ENCODE results near the gene ADAMTS7. TPM values are rescaled to one million over a fixed set of nuclear protein-coding genes. Genes with fewer than 3 reads are reported as not detected.

ADAMTS7 gene
- total and polyA plus RNA-seq, 2 donors (not counting 3 experiments of a cell fraction or from before 2014, with no cell fraction given) = 49.6 to 64.7 TPM

- POLR2A ChIA-PET = no interaction called here
- no peaks in the 10 kb centered on the region for H3K9me1 ChIP-seq (replicated peaks; ENCODE audit: control insufficient read depth, extremely low read depth, insufficient read depth, low read length)
- dilution Hi-C loops (cut with MboI; ENCODE audit: extremely low pct_ligation_motif_present, low sequenced_read_pairs) (no loop called here), intact Hi-C loops (cut with micrococcal nuclease) (loop anchor here (5.0 kb wide), 1 partner anchor 536 kb away; no protein-coding TSS in a partner anchor)
- H2AFZ ChIP-seq (ENCODE audit: low read depth, low read length) = no peak overlapping the region
- CTCF ChIA-PET = no interaction called here
- TF ChIP-seq POLR2AphosphoS5 (IDR thresholded peaks at IDR 0.05; ENCODE audit: insufficient read depth, low read depth, low read length) = no peak
- no peak for TF ChIP-seq JUN (IDR thresholded peaks at IDR 0.05; ENCODE audit: borderline replicate concordance, insufficient read depth, insufficient read length, low read depth)
- peak; percentile 9 for TF ChIP-seq FOS (IDR thresholded peaks at IDR 0.05; ENCODE audit: borderline replicate concordance, insufficient read depth, low read length)
- peaks cover 4 to 14% of the 10 kb centered on the region in 2 experiments for H3K27me3 ChIP-seq (ENCODE audit: control insufficient read depth in 2 of 2, insufficient read depth in 2 of 2, low read length in 2 of 2)
- no TSS peak for BruUV-seq (replicated peaks)
- H3K36me3 ChIP-seq (ENCODE audit: control insufficient read depth in 2 of 2, extremely low read depth in 1 of 2, insufficient read depth in 2 of 2, low read length in 2 of 2) = no peaks in the 10 kb centered on the region
- no peak overlapping the region for H3K4me3 ChIP-seq (replicated peaks in 1 of 3; ENCODE audit: insufficient read depth in 1 of 3, low read depth in 1 of 3, low read length in 3 of 3)
- no peak overlapping the region for H3K4me2 ChIP-seq (ENCODE audit: insufficient read depth, low read length)
- FAIRE-seq (no peak), DNase-seq (ENCODE audit: low read depth, low spot score) (no peak)
- no peak overlapping the region for H3K27ac ChIP-seq (ENCODE audit: insufficient read depth, low read depth, low read length)
- H4K20me1 ChIP-seq (replicated peaks; ENCODE audit: control insufficient read depth, extremely low read depth, insufficient read depth, low read length) = no peaks in the 10 kb centered on the region
- no peak overlapping the region for H3K9ac ChIP-seq (replicated peaks; ENCODE audit: extremely low read depth, insufficient read depth, low read length)
- H3K79me2 ChIP-seq (ENCODE audit: control insufficient read depth, insufficient read depth, low read length) = no peaks in the 10 kb centered on the region
- no peaks in the 10 kb centered on the region for H3K9me3 ChIP-seq (replicated peaks; ENCODE audit: control insufficient read depth, insufficient read depth, low read length)
- H3K4me1 ChIP-seq (ENCODE audit: control insufficient read depth, extremely low read depth, insufficient read depth, low read length) = no peaks in the 10 kb centered on the region
Measured at GRCh38 chr15:78715930-78716329, 95.3 kb downstream of the ADAMTS7 start.

- Histone ChIP-seq H3K9me1 (replicated peaks; ENCODE audit: control insufficient read depth, extremely low read depth, insufficient read depth, low read length) (no peaks in the 10 kb centered on the region), H3K9ac (replicated peaks; ENCODE audit: extremely low read depth, insufficient read depth, low read length) (no peak overlapping the region), H3K79me2 (ENCODE audit: control insufficient read depth, insufficient read depth, low read length) (no peaks in the 10 kb centered on the region), H4K20me1 (replicated peaks; ENCODE audit: control insufficient read depth, extremely low read depth, insufficient read depth, low read length) (no peaks in the 10 kb centered on the region), H3K36me3 (ENCODE audit: control insufficient read depth in 2 of 2, extremely low read depth in 1 of 2, insufficient read depth in 2 of 2, low read length in 2 of 2) (no peaks in the 10 kb centered on the region), H2AFZ (ENCODE audit: low read depth, low read length) (no peak overlapping the region), H3K27me3 (ENCODE audit: control insufficient read depth in 2 of 2, insufficient read depth in 2 of 2, low read length in 2 of 2) (peaks cover 4 to 14% of the 10 kb centered on the region in 2 experiments), H3K4me1 (ENCODE audit: control insufficient read depth, extremely low read depth, insufficient read depth, low read length) (no peaks in the 10 kb centered on the region), H3K4me3 (replicated peaks in 1 of 3; ENCODE audit: insufficient read depth in 1 of 3, low read depth in 1 of 3, low read length in 3 of 3) (no peak overlapping the region), H3K27ac (ENCODE audit: insufficient read depth, low read depth, low read length) (no peak overlapping the region), H3K9me3 (replicated peaks; ENCODE audit: control insufficient read depth, insufficient read depth, low read length) (no peaks in the 10 kb centered on the region), H3K4me2 (ENCODE audit: insufficient read depth, low read length) (no peak overlapping the region)
- CTCF ChIA-PET = no interaction called here
- FAIRE-seq (no peak), DNase-seq (ENCODE audit: low read depth, low spot score) (no peak)
- dilution Hi-C loops (cut with MboI; ENCODE audit: extremely low pct_ligation_motif_present, low sequenced_read_pairs) (no loop called here), intact Hi-C loops (cut with micrococcal nuclease) (loop anchor here (5.0 kb wide), 1 partner anchor 537 kb away; no protein-coding TSS in a partner anchor)
- no peak for TF ChIP-seq EZH2 (IDR thresholded peaks at IDR 0.05; ENCODE audit: borderline replicate concordance, low read depth, low read length, severe bottlenecking)
- TF ChIP-seq MYC (IDR thresholded peaks at IDR 0.05; ENCODE audit: low read depth, low read length) = no peak
- no peak for TF ChIP-seq MAX (IDR thresholded peaks at IDR 0.05; ENCODE audit: insufficient read depth, insufficient read length)
- no peak for TF ChIP-seq JUN (IDR thresholded peaks at IDR 0.05; ENCODE audit: borderline replicate concordance, insufficient read depth, insufficient read length, low read depth)
- no peak for TF ChIP-seq GATA2 (IDR thresholded peaks at IDR 0.05; ENCODE audit: insufficient read depth, insufficient read length, low read depth, low read length)
- TF ChIP-seq POLR2A (IDR thresholded peaks at IDR 0.05; ENCODE audit: low read depth, low read length) = no peak
- TF ChIP-seq FOS (IDR thresholded peaks at IDR 0.05; ENCODE audit: borderline replicate concordance, insufficient read depth, low read length) = no peak
- no peak for TF ChIP-seq CTCF (IDR thresholded peaks at IDR 0.05; ENCODE audit: extremely low read depth in 1 of 2, insufficient read depth in 1 of 2, low read depth in 1 of 2, low read length in 2 of 2)
- no peak for TF ChIP-seq POLR2AphosphoS5 (IDR thresholded peaks at IDR 0.05; ENCODE audit: insufficient read depth, low read depth, low read length)
- POLR2A ChIA-PET = no interaction called here
- BruUV-seq (replicated peaks) = no TSS peak
Measured at GRCh38 chr15:78715434-78715833, 95.8 kb downstream of the ADAMTS7 start.

All from endothelial cell of umbilical vein (primary cell).